Panc1 (cell line): ENCODE measurements around the gene ATP9A.

ENCODE experiments used
- CTCF ChIP-seq: fragments of 450-650 bp; IDR thresholded peaks from 2 replicates; pipeline ENCODE4 v1.5.1; 2017; ENCODE audit warnings: mild to moderate bottlenecking
- POLR2AphosphoS5 ChIP-seq: IDR thresholded peaks from 2 replicates; pipeline ENCODE4 v1.6.1; 2012; ENCODE audit warnings: mild to moderate bottlenecking, low read depth, low read length, moderate library complexity
- REST ChIP-seq, 2 experiments: IDR thresholded peaks; 2 replicates each; pipeline ENCODE4 v1.6.1; 2011 to 2012; ENCODE audit warnings: low read depth in 2 of 2, control low read depth in 1 of 2, low read length in 1 of 2, mild to moderate bottlenecking in 1 of 2, moderate library complexity in 1 of 2; ENCODE audit not compliant: insufficient read depth in 1 of 2

- no peak for TF ChIP-seq CTCF
- TF ChIP-seq POLR2AphosphoS5 = no peak
- TF ChIP-seq REST (IDR thresholded peaks at IDR 0.05; ENCODE audit: insufficient read depth in 1 of 2, low read depth in 2 of 2, low read length in 1 of 2) = no peak
Observed at GRCh38 chr20:51584737-51585136, 183.5 kb downstream of the ATP9A start.
